CD4-positive, alpha-beta T cell treated with Interleukin-1 beta for 1 hour (primary cell): Measurements from ENCODE around the gene GRAMD1B.
A peak's percentile ranks its signal among the peaks of the same experiment; 100 is the strongest.

Source experiments
- DNase-seq, 2 donors: peaks; one replicate each; pipeline ENCODE4 v3.0.0-alpha.2; 2020 to 2022

Gene GRAMD1B

GRCh38 chr11:123653827-123654565 is 223.9 kb downstream of the GRAMD1B start:
- DNase-seq, result no peak

- DNase-seq, result no peak
These were observed 224.6 kb downstream of the GRAMD1B start, which contains the start of gene SCN3B for GRCh38 chr11:123654566-123655081. Gene SCN3B (minus strand): TSS chr11:123654624. CDS start chr11:123653801, 823 bp downstream.

- DNase-seq, result no peak
These were observed 229.2 kb downstream of the GRAMD1B start for GRCh38 chr11:123659311-123659710.

- DNase-seq, result peak in 1 of 2 donors; percentile 10
These were observed 229.9 kb downstream of the GRAMD1B start for GRCh38 chr11:123659965-123660364.

DNA sequence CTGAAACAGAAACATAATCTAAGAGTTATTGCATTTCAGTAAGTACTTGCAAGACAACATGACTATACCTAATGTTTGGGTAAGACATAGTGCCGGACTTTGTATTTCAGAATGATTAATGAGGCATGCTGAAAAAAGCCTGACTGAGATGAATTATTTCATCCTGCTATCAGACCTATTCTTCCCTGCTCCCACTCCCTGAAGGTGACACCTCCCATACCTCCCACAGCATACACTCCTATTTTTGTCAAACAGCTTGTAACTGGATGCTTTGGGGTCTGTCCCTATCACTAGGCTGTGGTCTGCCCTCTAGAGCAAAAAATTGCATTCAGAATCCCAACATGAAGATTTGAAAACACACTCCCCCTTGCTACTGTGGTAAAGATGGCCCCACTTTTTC is 235.2 kb downstream of the GRAMD1B start:
- DNase-seq, result no peak

GRCh38 chr11:123670081-123670480 is 240.0 kb downstream of the GRAMD1B start:
- no peak for DNase-seq

DNA sequence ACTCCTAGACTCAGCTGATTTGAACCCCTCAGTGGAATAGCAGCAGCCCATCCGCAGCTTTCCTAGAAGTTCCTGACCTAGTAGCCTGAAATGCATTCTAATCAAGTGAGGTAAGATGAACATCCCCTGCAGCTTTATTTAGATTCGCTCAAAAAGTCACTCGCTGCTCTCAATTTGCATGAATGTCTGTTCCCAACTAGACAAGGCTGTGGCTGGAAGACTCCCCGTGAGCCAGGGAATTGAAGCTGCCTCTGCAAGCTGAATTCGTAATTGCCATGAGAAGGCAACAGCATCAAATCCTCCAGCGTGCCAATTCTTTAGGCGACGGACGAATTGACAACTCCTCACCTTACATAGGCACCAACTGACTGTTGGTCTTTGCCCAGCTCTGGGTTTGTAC is 241.5 kb downstream of the GRAMD1B start:
- no peak for DNase-seq

GRCh38 chr11:123672568-123672967 is 242.5 kb downstream of the GRAMD1B start:
- no peak for DNase-seq

DNA sequence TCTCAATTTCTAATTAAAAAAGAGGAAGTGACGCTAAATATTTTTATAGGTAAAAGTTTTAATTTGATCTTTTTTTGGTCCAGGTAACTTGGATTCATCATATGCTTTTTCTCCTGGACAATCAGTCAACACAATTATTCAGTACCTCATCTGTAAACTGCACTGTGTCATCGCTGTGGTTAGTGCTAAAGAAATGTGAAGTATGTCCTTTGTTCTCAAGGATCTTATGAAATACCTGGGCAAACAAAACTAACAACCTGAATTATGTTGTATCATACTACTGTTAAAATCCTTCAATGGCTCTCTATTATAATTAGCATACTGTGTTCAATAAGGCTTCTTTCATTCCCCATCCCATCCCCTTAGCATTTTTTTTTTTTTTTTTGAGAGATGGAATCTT is 244.2 kb downstream of the GRAMD1B start:
- DNase-seq, result no peak
